Kidney epithelial cell (primary cell): ENCODE results near the gene MYBPC2. TPM values are rescaled to one million over a fixed set of nuclear protein-coding genes. Genes with fewer than 3 reads are reported as not detected.

Experiments used
- DNase-seq: peaks from one replicate; pipeline ENCODE4 v3.0.0-alpha.2; 2010; ENCODE audit warnings: low read depth
- H3K27me3 ChIP-seq: 2 replicates; pipeline ENCODE4 v1.6.0; 2011; ENCODE audit warnings: low read length; ENCODE audit not compliant: control insufficient read depth, insufficient read depth
- H3K36me3 ChIP-seq: 2 replicates; pipeline ENCODE4 v1.5.1; 2011; ENCODE audit warnings: low read length; ENCODE audit not compliant: control insufficient read depth, insufficient read depth
- H3K4me3 ChIP-seq: 2 replicates; pipeline ENCODE4 v1.5.1; 2011; ENCODE audit warnings: low read depth, mild to moderate bottlenecking, control low read depth, low read length
- CTCF ChIP-seq: IDR thresholded peaks from 2 replicates; pipeline ENCODE4 v1.5.1; 2011; ENCODE audit warnings: mild to moderate bottlenecking, moderate library complexity, low read length, control low read depth, inconsistent platforms; ENCODE audit not compliant: insufficient read depth, poor library complexity, severe bottlenecking
- total RNA-seq: library from RNA; depleted of rRNA; stranded (reverse); fragments of >200 nt; gene quantifications from 2 replicates; pipeline ENCODE4 v1.2.3, GENCODE V29; 2015

The MYBPC2 gene
- total RNA-seq: 0.21 TPM in 1 of 2 replicates, not detected in the other

- Histone ChIP-seq H3K27me3 (peaks cover 48% of the 10 kb centered on the region), H3K36me3 (no peaks in the 10 kb centered on the region), H3K4me3 (peak within 1 kb of the TSS; percentile 57)
- no peak for TF ChIP-seq CTCF
- DNase-seq: no peak
Observed at GRCh38 chr19:50432221-50433028, at the start of gene MYBPC2. Gene MYBPC2 (plus strand): TSS chr19:50432892. CDS start chr19:50432954, 62 bp downstream.

- TF ChIP-seq CTCF: no peak
Observed at GRCh38 chr19:50383001-50383851, 49.5 kb upstream of the MYBPC2 start.

GRCh38 chr19:50383852-50384684 lies 48.6 kb upstream of the MYBPC2 start, which contains the start of gene POLD1:
Gene POLD1 (plus strand): TSS chr19:50384347. CDS start chr19:50398852, 14,505 bp downstream.
- Histone ChIP-seq H3K27me3 (no peaks in the 10 kb centered on the region), H3K36me3 (peaks cover 7% of the 10 kb centered on the region), H3K4me3 (peak within 1 kb of the TSS; percentile 75)
- DNase-seq: peak; percentile 81
- TF ChIP-seq CTCF: no peak

More at GRCh38 chr19:50383001-50383851, 49.5 kb upstream of the MYBPC2 start:
- peak overlapping the region; percentile 32 for H3K4me3 ChIP-seq
- DNase-seq: no peak
- H3K27me3 ChIP-seq: no peaks in the 10 kb centered on the region
- H3K36me3 ChIP-seq: peaks cover 9% of the 10 kb centered on the region

- H3K27me3 ChIP-seq: no peaks in the 10 kb centered on the region
- no peak for DNase-seq
- H3K36me3 ChIP-seq: peaks cover 6% of the 10 kb centered on the region
- no peak for TF ChIP-seq CTCF
- peak overlapping the region; percentile 75 for H3K4me3 ChIP-seq
Observed at GRCh38 chr19:50384685-50385535, 47.8 kb upstream of the MYBPC2 start.

GRCh38 chr19:50387176-50387867 lies 45.4 kb upstream of the MYBPC2 start:
- no peak overlapping the region for H3K4me3 ChIP-seq
- DNase-seq: no peak
- peaks cover 3% of the 10 kb centered on the region for H3K36me3 ChIP-seq
- no peaks in the 10 kb centered on the region for H3K27me3 ChIP-seq
- TF ChIP-seq CTCF: no peak
